NCI-H69 (cell line): ENCODE results near the gene KLF9.

Experiments
- DNase-seq: peaks from one replicate; lab custom pipeline; 2025; lab: John Stamatoyannopoulos, UW

The KLF9 gene

DNA sequence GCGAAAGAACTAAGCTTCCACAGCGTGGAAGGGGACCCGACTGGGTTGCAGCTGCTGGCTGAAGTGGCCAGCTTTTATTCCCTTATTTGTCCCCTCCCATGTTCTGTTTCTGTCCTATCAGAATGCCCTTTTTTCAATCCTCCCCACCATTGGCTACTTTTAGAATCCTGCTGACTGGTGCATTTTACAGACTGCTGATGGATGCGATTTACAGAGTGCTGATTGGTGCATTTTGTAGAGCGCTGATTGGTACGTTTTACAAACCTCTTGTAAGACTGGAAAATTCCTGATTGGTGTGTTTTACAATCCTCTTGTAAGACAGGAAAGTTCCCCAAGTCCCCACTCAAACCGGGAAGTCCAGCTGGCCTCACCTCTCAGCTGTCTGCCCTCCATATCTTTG is 50.7 kb downstream of the KLF9 start:
- no peak for DNase-seq

DNA sequence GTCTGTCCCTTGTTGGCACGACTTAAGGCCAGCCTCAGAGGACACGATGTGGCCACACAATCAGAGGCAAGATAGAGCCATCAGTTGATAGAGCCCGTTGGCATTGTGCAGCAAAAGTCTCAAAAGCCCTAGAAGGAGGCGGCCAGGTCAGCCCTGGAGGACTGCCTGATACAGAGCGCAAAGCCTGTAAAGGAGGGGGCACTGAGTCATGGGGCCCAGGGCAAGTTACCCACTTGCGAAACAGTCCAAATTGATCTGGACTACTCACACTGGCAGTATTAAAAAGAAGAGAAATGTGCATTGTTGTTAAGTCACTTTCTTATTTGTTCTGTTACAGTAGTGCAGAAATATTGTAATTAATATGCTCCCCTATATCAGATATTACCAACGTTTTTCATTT is 51.5 kb downstream of the KLF9 start:
- no peak for DNase-seq

DNA sequence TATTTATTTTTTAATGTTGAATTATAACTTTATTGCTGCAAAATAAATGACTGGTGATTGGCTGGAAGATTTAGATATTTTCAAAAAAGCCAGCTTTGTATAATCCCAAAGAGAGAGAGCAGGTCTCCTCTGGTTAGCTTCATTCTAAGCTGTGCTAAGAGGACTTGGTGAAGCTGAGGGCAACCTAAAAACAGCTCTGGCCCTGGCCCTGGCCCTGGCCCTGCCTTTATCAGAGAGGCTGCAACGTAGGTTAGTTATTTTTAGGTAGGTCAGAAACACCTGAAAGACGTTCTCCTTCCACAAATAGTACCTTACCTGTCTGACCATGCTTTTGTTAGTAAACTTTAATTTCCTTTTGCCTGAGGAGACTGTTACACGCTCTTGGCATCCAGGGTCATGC is 58.7 kb downstream of the KLF9 start:
- DNase-seq, result no peak

DNA sequence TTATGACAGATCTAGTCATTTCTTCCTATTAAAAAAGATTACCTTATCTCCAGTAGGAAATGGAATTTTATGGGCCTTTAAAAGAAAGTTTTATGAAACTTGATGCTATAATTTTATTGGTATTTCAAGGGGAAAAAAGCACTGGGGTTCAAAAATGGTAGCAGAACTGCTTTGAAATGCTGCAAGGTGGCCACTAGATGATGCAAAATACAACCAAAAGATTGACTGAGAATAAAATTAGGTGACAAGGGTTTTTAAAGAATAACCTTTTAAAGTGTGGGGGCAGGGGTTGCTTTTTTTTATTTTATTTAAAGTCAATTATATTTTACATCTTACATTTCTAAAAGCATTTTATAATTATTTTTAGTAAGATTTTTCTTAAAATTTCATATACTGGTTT is 61.7 kb downstream of the KLF9 start:
- DNase-seq, result peak; percentile 24

DNA sequence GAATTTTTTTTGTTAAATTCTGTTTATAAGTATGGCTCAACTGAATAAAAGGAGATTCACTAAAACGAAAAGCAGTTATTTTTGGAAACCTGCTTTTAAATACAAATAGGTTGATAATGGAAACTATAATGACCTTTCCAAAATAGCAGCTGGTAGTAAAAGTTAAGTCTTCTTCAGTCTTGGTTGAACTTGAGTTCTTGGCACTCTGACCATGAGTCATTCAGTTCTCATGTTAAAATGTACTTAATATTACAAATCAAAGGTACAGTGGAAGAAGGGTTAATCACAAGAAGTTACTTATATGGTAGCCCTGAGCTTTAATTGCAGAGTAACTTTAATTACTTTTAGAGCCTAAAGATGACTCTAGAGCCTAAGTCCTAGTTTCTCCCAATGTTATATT is 62.1 kb downstream of the KLF9 start:
- DNase-seq, result no peak

DNA sequence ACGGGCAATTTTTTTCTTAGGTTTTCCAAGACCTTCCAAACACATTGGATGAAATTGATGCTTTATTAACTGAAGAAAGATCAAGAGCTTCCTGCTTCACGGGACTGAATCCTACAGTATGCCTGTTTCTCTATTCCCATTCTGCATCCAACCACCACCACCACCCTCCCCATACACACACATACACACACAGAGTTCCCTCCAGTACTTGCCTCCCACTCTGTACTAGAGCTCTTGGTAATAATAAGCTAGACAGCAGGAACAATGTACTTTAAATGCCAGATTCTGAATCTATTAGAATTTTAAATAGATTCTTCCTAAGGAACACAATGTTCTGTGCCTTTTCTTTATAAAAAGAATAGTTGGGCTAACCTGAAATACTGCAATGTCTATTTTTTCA is 67.4 kb downstream of the KLF9 start:
- no peak for DNase-seq

DNA sequence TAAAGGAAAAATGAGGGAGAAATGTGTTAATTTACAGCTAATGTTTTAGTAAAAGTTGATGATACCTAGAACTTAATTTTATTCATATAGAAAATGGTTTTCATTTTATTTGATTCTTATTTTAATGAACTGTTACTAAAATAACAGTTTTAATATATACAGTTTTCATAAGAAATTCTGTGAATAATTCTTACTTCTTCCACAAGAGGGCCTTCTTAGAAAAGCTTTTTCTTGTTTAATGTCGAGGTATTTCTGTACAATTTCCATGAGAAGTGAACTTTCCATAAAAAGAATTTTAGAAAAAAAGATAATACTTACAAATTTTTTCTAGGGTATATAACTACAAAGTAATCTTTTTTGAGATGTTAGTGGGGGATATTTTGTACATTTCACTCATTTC is 73.9 kb downstream of the KLF9 start:
- DNase-seq, result peak; percentile 46
